Glutamatergic neuron (in vitro differentiated cells): Measurements from ENCODE around the gene SLC10A2. TPM values are rescaled to one million over a fixed set of nuclear protein-coding genes. Genes with fewer than 3 reads are reported as not detected.

Experiments used
- DNase-seq: peaks from one replicate; pipeline ENCODE4 v3.0.0; 2022
- H3K27ac Mint-ChIP-seq: one replicate; pipeline ENCODE4 v1.8.0; 2020; ENCODE audit warnings: mild to moderate bottlenecking, mixed read lengths, inconsistent platforms; ENCODE audit not compliant: unreplicated experiment
- H3K27me3 Mint-ChIP-seq: one replicate; pipeline ENCODE4 v1.8.0; 2020; ENCODE audit warnings: mild to moderate bottlenecking, moderate library complexity, mixed read lengths, inconsistent platforms; ENCODE audit not compliant: unreplicated experiment
- H3K36me3 Mint-ChIP-seq: one replicate; pipeline ENCODE4 v1.8.0; 2020; ENCODE audit warnings: mild to moderate bottlenecking, mixed read lengths, inconsistent platforms; ENCODE audit not compliant: unreplicated experiment
- H3K4me1 Mint-ChIP-seq: one replicate; pipeline ENCODE4 v1.8.0; 2020; ENCODE audit warnings: mild to moderate bottlenecking, low read depth, mixed read lengths, inconsistent platforms; ENCODE audit not compliant: unreplicated experiment
- H3K4me3 Mint-ChIP-seq: one replicate; pipeline ENCODE4 v1.8.0; 2020; ENCODE audit warnings: mild to moderate bottlenecking, mixed read lengths, inconsistent platforms; ENCODE audit not compliant: unreplicated experiment
- H3K9me3 Mint-ChIP-seq: one replicate; pipeline ENCODE4 v1.8.0; 2020; ENCODE audit warnings: mild to moderate bottlenecking, moderate library complexity, mixed read lengths, inconsistent platforms; ENCODE audit not compliant: unreplicated experiment
- total RNA-seq: library from RNA; stranded (reverse); fragmentation: NEBNext Ultra II Directional; extraction: Animal tissue kit (Norgen Biotek cat#: 25700); gene quantifications from one replicate; pipeline ENCODE4 v1.2.1, GENCODE V29; 2021; ENCODE audit not compliant: unreplicated experiment
- TF ChIP-seq, protein P1 (sequence below): fragments of 200-600 bp; sonication (generic); IDR thresholded peaks from one replicate; pipeline ENCODE4 v1.5.0; 2021; ENCODE audit not compliant: partially characterized antibody, unreplicated experiment

The SLC10A2 gene
- total RNA-seq, 1 donor from 2014 or later = not detected

DNA sequence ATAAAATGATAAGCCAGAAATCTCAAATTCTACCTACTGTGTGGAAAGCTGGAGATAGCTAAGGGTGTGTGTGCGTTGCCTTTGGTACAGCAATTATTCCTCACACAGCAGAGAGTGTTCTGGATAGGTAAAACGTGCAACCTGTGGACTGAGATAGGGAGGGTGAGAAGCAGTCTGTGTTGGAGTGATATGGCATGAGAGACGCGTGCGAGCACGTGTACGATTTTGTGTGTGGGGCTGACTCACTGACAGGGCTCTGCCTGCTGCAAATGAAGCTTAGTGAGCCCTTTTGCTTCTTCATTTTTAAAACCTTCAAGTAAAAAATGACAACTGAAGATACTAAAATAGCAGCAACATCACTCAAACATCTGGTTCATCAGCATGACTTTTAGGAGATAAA, 35.7 kb upstream of the SLC10A2 start:
- Mint-ChIP-seq H3K36me3 (no peaks in the 10 kb centered on the region), H3K9me3 (no peaks in the 10 kb centered on the region), H3K4me1 (no peaks in the 10 kb centered on the region), H3K27ac (no peak overlapping the region), H3K4me3 (no peak overlapping the region), H3K27me3 (peaks cover 2% of the 10 kb centered on the region)
- DNase-seq = no peak
- TF ChIP-seq, protein P1, sequence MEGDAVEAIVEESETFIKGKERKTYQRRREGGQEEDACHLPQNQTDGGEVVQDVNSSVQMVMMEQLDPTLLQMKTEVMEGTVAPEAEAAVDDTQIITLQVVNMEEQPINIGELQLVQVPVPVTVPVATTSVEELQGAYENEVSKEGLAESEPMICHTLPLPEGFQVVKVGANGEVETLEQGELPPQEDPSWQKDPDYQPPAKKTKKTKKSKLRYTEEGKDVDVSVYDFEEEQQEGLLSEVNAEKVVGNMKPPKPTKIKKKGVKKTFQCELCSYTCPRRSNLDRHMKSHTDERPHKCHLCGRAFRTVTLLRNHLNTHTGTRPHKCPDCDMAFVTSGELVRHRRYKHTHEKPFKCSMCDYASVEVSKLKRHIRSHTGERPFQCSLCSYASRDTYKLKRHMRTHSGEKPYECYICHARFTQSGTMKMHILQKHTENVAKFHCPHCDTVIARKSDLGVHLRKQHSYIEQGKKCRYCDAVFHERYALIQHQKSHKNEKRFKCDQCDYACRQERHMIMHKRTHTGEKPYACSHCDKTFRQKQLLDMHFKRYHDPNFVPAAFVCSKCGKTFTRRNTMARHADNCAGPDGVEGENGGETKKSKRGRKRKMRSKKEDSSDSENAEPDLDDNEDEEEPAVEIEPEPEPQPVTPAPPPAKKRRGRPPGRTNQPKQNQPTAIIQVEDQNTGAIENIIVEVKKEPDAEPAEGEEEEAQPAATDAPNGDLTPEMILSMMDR = no peak

DNA sequence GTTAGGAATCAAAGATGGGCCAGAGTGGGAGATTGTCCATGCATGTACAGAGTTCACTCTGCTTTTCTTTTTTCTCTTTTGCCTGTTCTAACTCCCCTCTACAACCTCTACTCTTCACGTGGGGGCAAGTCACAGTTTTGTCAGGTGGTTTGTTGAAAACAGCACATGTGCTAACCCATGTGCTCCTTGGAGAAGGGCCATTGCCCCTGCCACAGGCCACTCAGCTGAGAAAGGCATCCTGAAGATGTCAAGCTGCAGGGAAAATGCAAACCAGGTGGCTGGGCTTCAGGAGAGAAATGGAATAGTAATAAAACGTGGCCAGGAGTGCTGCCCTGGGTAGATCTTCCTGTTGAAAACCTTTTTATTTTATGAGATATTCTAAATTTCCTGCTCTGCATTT, 35.3 kb upstream of the SLC10A2 start:
- peaks cover 2% of the 10 kb centered on the region for H3K27me3 Mint-ChIP-seq
- H3K9me3 Mint-ChIP-seq = no peaks in the 10 kb centered on the region
- no peaks in the 10 kb centered on the region for H3K36me3 Mint-ChIP-seq
- no peak overlapping the region for H3K4me3 Mint-ChIP-seq
- TF ChIP-seq, protein P1 = no peak
- no peaks in the 10 kb centered on the region for H3K4me1 Mint-ChIP-seq
- DNase-seq = no peak
- H3K27ac Mint-ChIP-seq = no peak overlapping the region

DNA sequence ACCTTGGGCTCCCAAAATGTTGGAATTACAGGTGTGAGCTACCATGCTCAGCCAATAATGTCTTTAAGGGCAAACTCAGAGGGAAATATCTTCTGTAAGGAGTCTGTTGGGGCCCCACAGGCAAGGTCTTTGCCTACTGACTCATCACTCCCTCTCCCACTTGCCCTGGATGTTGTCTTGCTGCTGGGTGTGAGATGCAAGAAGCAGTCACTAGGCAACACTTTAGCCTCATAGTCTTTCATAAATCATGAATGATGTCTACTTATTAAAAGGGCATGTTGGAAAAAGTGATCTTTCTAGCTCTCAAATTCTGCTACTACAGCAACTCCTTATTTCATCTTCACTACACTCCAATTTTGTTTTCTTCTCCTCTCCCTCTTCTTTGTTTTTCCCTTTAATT, 34.6 kb upstream of the SLC10A2 start:
- Mint-ChIP-seq H3K36me3 (no peaks in the 10 kb centered on the region), H3K9me3 (no peaks in the 10 kb centered on the region), H3K27ac (no peak overlapping the region), H3K4me3 (no peak overlapping the region), H3K4me1 (no peaks in the 10 kb centered on the region), H3K27me3 (peaks cover 2% of the 10 kb centered on the region)
- no peak for DNase-seq
- TF ChIP-seq, protein P1 = no peak

DNA sequence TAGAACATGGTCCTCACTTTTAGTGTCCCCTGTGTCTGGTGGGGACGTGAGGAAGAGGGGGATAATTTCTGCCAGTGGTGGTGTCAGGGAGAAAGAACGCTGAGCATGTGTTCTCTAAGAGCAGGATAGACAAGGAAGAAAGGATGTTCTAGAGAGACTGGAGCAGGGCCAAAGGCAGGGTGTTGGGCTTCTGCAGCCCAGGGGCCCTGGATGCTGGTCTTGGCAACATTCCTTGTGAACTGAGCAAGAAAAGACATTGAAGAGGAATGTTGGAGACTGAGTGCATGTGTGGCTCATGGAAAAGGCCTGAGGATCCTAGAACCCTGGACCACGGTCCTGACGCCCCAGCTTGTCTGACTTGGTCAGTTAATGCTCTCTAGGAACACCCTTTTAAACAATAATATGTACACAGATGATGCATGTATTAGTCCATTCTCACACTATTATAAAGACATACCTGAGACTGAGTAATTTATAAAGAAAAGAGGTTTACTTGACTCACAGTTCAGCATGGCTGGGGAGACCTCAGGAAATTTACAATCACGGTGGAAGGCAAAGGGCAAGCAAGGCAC, 33.6 kb upstream of the SLC10A2 start:
- TF ChIP-seq, protein P1 = no peak
- no peak overlapping the region for H3K4me3 Mint-ChIP-seq
- H3K4me1 Mint-ChIP-seq = no peaks in the 10 kb centered on the region
- H3K27ac Mint-ChIP-seq = no peak overlapping the region
- H3K27me3 Mint-ChIP-seq = peaks cover 2% of the 10 kb centered on the region
- DNase-seq = no peak
- no peaks in the 10 kb centered on the region for H3K36me3 Mint-ChIP-seq
- H3K9me3 Mint-ChIP-seq = no peaks in the 10 kb centered on the region

DNA sequence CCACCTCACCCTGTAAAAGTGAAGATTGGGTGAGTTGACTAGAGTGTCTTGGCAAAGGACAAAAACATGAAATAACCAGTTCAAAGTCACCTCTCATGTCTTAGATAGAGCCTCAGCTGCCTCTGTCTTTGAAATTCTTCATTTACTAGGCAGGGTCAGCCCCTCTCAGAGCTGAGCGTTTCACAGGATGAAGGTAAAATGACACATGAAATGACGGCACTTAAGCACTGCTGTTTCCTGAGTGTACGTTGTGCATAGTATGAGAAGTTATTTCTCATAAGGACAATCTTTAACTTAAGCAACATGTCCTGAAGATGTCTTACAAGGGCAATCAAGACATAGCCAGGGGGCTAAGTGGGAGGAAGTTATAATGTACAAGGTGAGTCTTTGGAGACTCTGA, 32.3 kb upstream of the SLC10A2 start:
- TF ChIP-seq, protein P1 = no peak
- Mint-ChIP-seq H3K36me3 (peaks cover 6% of the 10 kb centered on the region), H3K27ac (no peak overlapping the region), H3K4me3 (no peak overlapping the region), H3K4me1 (no peaks in the 10 kb centered on the region), H3K27me3 (peaks cover 2% of the 10 kb centered on the region), H3K9me3 (no peaks in the 10 kb centered on the region)
- DNase-seq = no peak
